ENCODE measurements around the gene SCAP. TPM values are rescaled to one million over a fixed set of nuclear protein-coding genes. Genes with fewer than 3 reads are reported as not detected.

The SCAP gene
- total RNA-seq, 1 donor: 81.4 TPM

- no peak overlapping the region for H3K4me2 ChIP-seq (ENCODE audit: insufficient read depth, low read length)
- H3K4me1 ChIP-seq (ENCODE audit: insufficient read depth, low read length): peaks cover 15% of the 10 kb centered on the region
- H3K27me3 ChIP-seq (ENCODE audit: insufficient read depth, low read length): no peaks in the 10 kb centered on the region
- peak overlapping the region; percentile 52 for H3K27ac ChIP-seq (ENCODE audit: low read depth, low read length)
- peak; percentile 97 for DNase-seq (ENCODE audit: insufficient read length, low spot score, missing footprints)
- peak overlapping the region; percentile 29 for H2AFZ ChIP-seq (ENCODE audit: low read length)
- TF ChIP-seq CTCF (IDR thresholded peaks at IDR 0.05; ENCODE audit: extremely low read depth, low read depth, low read length): no peak
- H3K79me2 ChIP-seq (ENCODE audit: insufficient read depth, low read length): peaks cover 45% of the 10 kb centered on the region
- no peak overlapping the region for H3K4me3 ChIP-seq (ENCODE audit: insufficient read depth, low read length)
- peaks cover 21% of the 10 kb centered on the region for H4K20me1 ChIP-seq (ENCODE audit: insufficient read depth, low read length)
- H3K36me3 ChIP-seq (ENCODE audit: insufficient read depth, low read length): peaks cover 20% of the 10 kb centered on the region
- no peaks in the 10 kb centered on the region for H3K9me3 ChIP-seq (ENCODE audit: low read depth, low read length)
Measured at GRCh38 chr3:47404955-47405790, 70.6 kb downstream of the SCAP start.

GRCh38 chr3:47404431-47404876 lies 71.3 kb downstream of the SCAP start:
- Histone ChIP-seq H3K4me2 (ENCODE audit: insufficient read depth, low read length) (no peak overlapping the region), H3K9me3 (ENCODE audit: low read depth, low read length) (no peaks in the 10 kb centered on the region), H4K20me1 (ENCODE audit: insufficient read depth, low read length) (peaks cover 23% of the 10 kb centered on the region), H3K36me3 (ENCODE audit: insufficient read depth, low read length) (peaks cover 20% of the 10 kb centered on the region), H3K79me2 (ENCODE audit: insufficient read depth, low read length) (peaks cover 52% of the 10 kb centered on the region), H3K27ac (ENCODE audit: low read depth, low read length) (peak overlapping the region; percentile 52), H3K4me3 (ENCODE audit: insufficient read depth, low read length) (no peak overlapping the region), H2AFZ (ENCODE audit: low read length) (no peak overlapping the region), H3K27me3 (ENCODE audit: insufficient read depth, low read length) (no peaks in the 10 kb centered on the region), H3K4me1 (ENCODE audit: insufficient read depth, low read length) (peaks cover 20% of the 10 kb centered on the region)
- DNase-seq (ENCODE audit: insufficient read length, low spot score, missing footprints): peak; percentile 87
- TF ChIP-seq CTCF (IDR thresholded peaks at IDR 0.05; ENCODE audit: extremely low read depth, low read depth, low read length): no peak

- Histone ChIP-seq H3K4me3 (ENCODE audit: insufficient read depth, low read length) (no peak overlapping the region), H3K79me2 (ENCODE audit: insufficient read depth, low read length) (peaks cover 82% of the 10 kb centered on the region), H4K20me1 (ENCODE audit: insufficient read depth, low read length) (peaks cover 35% of the 10 kb centered on the region), H3K27me3 (ENCODE audit: insufficient read depth, low read length) (no peaks in the 10 kb centered on the region), H3K4me2 (ENCODE audit: insufficient read depth, low read length) (no peak overlapping the region), H3K4me1 (ENCODE audit: insufficient read depth, low read length) (peaks cover 18% of the 10 kb centered on the region), H3K9me3 (ENCODE audit: low read depth, low read length) (no peaks in the 10 kb centered on the region), H2AFZ (ENCODE audit: low read length) (no peak overlapping the region), H3K27ac (ENCODE audit: low read depth, low read length) (peak overlapping the region; percentile 20), H3K36me3 (ENCODE audit: insufficient read depth, low read length) (peaks cover 15% of the 10 kb centered on the region)
- no peak for DNase-seq (ENCODE audit: insufficient read length, low spot score, missing footprints)
- TF ChIP-seq CTCF (IDR thresholded peaks at IDR 0.05; ENCODE audit: extremely low read depth, low read depth, low read length): no peak
Measured at GRCh38 chr3:47399531-47400270, 76.0 kb downstream of the SCAP start.

GRCh38 chr3:47399016-47399415 lies 76.7 kb downstream of the SCAP start:
- Histone ChIP-seq H3K4me1 (ENCODE audit: insufficient read depth, low read length) (peaks cover 18% of the 10 kb centered on the region), H3K36me3 (ENCODE audit: insufficient read depth, low read length) (peaks cover 15% of the 10 kb centered on the region), H3K4me3 (ENCODE audit: insufficient read depth, low read length) (no peak overlapping the region), H2AFZ (ENCODE audit: low read length) (no peak overlapping the region), H3K27me3 (ENCODE audit: insufficient read depth, low read length) (no peaks in the 10 kb centered on the region), H3K27ac (ENCODE audit: low read depth, low read length) (no peak overlapping the region), H3K4me2 (ENCODE audit: insufficient read depth, low read length) (no peak overlapping the region), H4K20me1 (ENCODE audit: insufficient read depth, low read length) (peaks cover 42% of the 10 kb centered on the region), H3K9me3 (ENCODE audit: low read depth, low read length) (no peaks in the 10 kb centered on the region), H3K79me2 (ENCODE audit: insufficient read depth, low read length) (peaks cover 82% of the 10 kb centered on the region)
- DNase-seq (ENCODE audit: insufficient read length, low spot score, missing footprints): no peak
- no peak for TF ChIP-seq CTCF (IDR thresholded peaks at IDR 0.05; ENCODE audit: extremely low read depth, low read depth, low read length)
